ENCODE results near the gene INF2.

The INF2 gene

DNA sequence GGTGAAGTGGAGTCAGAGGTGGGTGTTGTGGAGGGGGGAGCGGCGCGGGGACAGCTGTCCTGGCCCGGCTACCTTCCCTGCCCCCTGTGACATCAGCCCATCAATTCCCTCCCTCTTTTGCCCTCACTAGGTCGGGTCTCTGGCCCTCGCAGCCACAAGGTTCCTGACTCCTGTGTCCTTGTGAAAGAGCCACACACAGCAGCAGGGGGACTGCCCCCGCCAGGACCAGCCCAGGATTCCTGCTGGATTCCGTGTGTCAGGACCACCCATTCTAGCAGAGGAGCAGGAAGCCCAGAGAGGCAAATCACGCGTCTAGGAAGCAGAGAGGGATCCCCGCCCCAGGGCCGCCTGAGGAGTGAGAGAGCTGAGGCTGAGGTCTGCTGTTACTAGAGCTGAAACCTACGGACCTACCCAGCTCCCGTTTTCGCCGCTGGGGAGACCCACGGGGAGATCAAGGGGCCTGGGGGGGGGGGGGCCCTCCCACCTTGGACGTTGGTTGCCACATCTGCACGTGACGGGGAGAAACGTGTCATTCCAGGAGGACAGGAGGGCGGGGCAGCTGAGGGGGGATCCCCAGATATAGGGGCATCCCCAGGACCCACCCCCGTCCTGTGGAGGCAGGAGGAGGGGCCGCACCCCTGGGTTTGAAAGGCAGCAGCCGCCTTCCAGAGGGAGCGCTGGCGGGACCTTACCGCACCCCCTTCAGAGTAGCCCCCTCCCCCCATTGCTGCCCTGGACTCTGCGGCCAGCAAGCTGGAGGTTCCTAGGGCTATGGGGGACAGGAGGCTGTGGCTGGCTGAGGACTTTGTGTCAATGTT is 12.5 kb upstream of the INF2 start:
- no peak for DNase-seq (ENCODE audit: low spot score)

- DNase-seq (ENCODE audit: low spot score), result peak; percentile 87
Observed at GRCh38 chr14:104677512-104678332, 11.7 kb upstream of the INF2 start.

DNA sequence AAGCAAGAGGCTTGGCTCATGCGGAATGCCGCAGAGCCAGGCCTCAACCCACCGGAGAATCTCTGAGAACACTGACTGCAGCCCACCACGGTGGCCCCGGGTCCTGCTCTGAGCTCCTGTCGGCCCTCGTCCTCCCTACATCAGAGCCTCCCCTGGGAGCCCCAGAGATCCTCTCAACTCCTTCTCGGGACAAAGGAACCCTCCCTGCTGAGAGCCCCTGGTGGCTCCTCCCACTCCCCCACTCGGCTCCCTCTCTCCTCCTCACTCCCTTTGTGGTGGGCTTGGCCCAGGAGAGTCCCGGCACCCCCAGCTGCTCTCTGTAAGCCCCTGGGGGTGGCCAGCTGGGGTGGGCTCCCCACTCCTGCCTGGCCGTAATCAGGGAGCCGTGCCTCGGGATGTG is 11.1 kb upstream of the INF2 start:
- peak; percentile 68 for DNase-seq (ENCODE audit: low spot score)

DNA sequence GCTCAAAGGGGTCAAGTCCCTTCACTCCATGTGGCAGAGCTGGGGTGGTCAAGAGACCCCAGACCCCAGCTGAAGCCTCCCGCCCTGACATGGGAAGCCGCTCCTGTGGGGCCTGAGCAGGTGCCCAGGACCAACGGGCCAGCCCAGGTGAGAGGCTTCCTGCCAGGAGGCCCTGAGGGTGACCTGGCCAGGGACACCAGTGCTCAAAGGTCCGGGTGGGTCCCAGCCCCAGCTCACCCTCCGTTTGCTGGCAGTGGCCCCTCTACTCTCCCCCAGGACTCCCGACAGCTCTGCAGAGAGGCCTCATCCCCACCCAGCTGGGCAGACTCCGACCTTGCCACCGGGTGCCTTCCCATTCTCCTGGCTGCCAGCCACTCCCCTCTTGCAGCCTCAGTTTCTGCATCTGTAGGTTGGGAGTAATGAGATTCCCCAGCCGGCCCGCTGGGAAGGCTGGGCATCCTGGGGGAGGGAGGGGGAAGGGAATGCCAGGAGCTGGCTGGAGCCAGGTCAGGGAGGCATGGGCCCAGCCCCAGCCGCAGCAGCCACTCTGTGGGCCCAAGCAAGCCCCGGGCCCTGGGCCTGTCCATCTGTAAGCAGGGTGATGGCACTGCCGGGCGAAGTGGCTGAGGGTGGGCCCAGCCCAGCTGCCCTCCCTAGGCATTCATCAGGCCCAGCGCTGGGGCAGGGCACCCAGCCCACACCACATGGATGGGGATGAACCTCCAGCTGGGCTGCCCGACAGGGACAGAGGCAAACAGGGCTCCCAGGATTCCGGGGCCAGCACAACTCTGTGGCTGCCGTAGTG is 10.3 kb upstream of the INF2 start:
- no peak for DNase-seq (ENCODE audit: low spot score)

GRCh38 chr14:104680056-104680805 is 9.2 kb upstream of the INF2 start:
- peak; percentile 93 for DNase-seq (ENCODE audit: low spot score)

GRCh38 chr14:104680806-104681688 is 8.4 kb upstream of the INF2 start:
- peak; percentile 93 for DNase-seq (ENCODE audit: low spot score)

- peak; percentile 96 for DNase-seq (ENCODE audit: low spot score)
Observed at GRCh38 chr14:104681689-104682074, 7.7 kb upstream of the INF2 start.

DNA sequence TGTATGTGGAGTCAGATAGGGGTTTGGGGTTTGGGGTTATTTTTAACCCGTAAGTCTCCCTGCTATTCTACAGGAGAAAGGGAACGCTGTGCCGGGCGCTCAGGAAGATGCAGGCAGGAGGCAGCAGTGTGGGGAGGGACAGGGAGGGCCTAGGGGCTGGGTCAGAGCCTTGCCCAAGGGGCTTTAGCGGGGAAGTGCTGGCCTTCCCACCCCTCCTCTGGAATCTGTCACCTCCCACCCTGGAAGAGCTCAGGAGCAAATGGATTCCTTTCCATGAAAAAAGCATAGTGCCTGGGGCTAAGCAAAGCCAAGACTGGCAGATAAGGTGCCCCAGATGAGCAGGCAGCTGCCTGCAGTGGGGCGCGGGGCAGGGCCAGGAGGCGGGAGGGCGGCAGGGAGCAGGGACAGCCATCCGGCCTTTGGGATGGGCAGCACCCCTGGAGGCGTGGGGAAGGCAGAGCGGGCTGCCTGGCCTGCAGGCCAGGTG is 7.3 kb upstream of the INF2 start:
- no peak for DNase-seq (ENCODE audit: low spot score)

DNA sequence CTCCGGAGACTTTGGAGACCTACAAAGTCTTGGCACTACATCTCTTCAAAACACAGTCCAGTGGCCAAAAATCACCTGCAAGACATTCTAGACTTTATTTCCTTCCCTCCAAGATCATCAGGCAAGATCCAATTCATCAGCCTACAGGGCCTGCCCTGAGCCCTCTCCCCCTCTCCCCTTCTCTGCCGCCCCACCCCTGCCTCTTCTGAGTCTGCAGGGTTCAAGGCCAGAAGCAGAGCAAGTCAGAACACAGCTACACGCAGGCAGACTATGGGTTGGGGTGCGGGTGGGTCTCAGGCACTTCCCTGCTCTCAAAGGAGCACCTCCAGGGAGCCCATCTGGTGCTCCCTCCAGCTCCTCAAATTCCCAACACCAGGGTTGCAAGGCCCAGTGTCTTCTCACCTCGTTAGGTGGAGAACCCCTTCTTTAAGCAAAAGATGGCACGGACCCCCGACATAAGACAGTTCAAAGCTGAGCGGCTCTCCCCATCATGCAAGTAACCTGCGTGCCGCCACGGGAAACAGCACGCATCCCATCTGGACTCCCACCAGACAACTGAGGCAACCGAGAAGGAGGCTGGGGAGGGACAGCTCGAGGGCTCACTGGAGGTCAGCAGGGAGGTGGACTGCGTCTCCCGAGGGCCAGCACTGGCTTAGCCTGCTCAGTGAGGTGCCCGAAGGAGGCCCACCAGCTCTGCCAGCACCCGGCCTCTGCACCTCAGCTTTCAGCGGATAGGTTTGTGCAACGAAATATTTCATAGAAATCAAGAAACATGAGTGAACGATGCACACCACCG is 5.6 kb upstream of the INF2 start:
- DNase-seq (ENCODE audit: low spot score), result no peak

GRCh38 chr14:104684449-104684821 is 5.0 kb upstream of the INF2 start:
- DNase-seq (ENCODE audit: low spot score), result no peak

DNA sequence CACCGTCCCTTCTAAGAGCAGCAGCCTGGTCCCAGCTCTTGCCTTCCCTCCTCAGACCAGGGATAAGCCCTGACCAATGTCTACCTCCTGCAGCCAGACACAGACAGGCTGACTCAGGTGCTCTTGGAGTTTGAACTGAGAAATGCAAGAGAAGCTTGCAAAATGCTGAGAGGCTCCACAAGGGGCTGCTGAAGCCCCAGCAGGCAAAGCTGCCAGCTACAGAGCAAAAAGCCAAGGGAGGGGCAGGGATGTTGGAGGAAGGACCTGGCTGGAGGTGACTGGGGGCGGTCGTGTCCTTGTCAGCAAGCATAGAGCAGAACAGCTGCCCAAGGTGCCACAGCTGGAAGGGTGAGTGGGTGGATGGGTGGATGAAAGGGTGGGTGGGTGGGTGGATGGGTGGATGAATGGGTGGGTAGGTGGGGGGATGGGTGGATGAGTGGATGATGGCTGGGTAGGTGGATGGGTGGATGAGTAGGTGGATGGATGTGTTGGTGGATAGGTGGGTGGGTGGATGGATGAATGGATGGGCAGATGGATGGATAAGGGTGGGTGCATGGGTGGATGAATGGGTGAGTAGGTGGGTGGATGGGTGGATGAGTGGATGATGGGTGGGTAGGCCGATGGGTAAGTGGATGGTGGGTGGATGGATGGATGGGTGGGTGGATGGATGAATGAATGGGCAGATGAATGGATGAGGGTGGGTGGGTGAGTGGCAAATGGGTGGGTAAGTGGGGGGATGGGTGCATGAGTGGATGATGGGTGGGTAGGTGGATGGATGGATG is 4.0 kb upstream of the INF2 start:
- DNase-seq (ENCODE audit: low spot score), result no peak

DNA sequence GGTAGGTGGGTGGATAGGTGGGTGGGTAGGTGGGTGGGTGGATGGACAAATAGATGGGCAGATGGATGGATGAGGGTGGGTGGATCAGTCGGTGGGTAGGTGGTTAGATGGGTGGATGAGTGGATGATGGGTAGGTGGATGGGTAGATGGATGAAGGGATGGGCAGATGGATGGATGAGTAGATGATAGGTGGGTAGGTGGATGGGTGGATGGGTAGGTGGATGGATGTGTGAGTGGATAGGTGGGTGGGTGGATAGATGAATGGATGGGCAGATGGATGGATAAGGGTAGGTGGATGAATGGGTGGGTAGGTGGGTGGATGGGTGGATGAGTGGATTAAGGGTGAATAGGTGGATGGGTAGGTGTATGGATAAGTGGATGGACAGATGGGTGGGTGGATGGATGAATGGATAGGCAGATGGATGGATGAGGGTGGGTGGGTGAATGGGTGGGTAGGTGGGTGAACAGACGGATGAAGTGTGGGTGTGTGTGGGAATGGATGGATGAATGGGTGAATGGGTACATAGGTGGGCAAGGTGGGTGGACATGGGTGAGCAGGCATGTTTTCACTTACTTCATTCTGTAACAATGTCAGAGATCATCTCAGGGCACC is 3.3 kb upstream of the INF2 start:
- no peak for DNase-seq (ENCODE audit: low spot score)

GRCh38 chr14:104686624-104687517 is 2.5 kb upstream of the INF2 start:
- no peak for DNase-seq (ENCODE audit: low spot score)

DNA sequence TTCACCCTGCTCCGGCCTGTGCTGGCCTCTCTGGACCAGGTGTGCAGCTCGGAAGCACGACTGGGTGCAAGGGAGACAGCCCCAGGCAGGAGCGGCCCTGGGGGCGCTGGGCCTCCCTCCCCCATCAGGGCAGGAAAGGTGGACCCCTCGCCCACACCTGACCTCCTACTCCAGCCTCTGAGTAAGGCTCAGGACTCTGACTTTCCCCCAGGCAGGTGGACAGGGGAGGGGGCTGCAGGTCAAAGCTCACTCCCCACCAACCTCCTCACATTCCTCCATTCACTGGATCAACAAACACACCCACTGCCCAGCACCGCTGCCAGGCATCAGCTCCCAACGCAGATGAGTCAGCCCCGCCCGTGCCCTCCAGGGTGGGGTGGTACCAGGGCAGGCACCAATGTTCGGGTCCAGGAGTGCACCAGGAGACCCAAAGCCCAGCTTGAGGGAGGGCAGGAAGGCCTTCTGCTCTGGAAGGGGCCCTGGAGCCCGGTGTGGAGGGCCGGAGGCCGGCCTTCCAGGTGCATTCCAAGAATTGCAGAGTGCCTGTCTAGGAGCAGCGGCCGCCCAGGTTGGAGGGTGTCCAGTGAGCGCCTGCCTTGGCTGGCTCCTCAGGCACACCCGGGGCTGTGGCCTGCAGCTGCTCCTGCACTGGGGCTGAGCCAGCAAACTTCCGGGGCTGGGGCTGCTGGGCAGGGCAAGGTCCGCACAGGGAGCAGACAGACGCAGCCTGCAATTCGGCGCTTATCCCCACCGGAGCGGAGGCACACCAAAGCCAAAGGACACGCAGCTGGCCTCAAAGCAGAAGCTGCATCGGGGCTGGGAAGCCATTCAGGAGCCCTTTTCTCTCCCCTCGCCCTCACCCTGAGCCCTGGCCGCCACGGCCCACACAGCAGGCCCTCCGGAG is 1.6 kb upstream of the INF2 start:
- peak; percentile 86 for DNase-seq (ENCODE audit: low spot score)

GRCh38 chr14:104688505-104689108 is 811 bp upstream of the INF2 start:
- DNase-seq (ENCODE audit: low spot score), result peak; percentile 62

All from hepatic stellate cell (primary cell).